Liver (tissue), 9 donors: ENCODE measurements around the gene TAF1D. TPM values are rescaled to one million over a fixed set of nuclear protein-coding genes. Genes with fewer than 3 reads are reported as not detected.

Source experiments
- DNase-seq: peaks from one replicate; pipeline ENCODE4 v3.0.0-alpha.2; 2017; ENCODE audit warnings: low spot score
- H3K27ac ChIP-seq, 2 donors: one replicate each; pipeline ENCODE4 v1.7.0; 2013; ENCODE audit warnings: inconsistent platforms in 2 of 2, low read length in 2 of 2, control low read depth in 1 of 2, low read depth in 1 of 2, mild to moderate bottlenecking in 1 of 2
- H3K27me3 ChIP-seq, 4 donors: one replicate each; pipeline versions ENCODE4 v1.6.1 to v1.7.0; 2013; ENCODE audit warnings: low read length in 3 of 4, inconsistent platforms in 1 of 4, mild to moderate bottlenecking in 1 of 4, moderate library complexity in 1 of 4; ENCODE audit not compliant: control insufficient read depth in 4 of 4, insufficient read depth in 4 of 4
- H3K36me3 ChIP-seq, 4 donors: one replicate each; pipeline versions ENCODE4 v1.6.1 to v1.7.0; 2013; ENCODE audit warnings: low read length in 3 of 4, mild to moderate bottlenecking in 3 of 4, low read depth in 1 of 4, moderate library complexity in 1 of 4; ENCODE audit not compliant: control insufficient read depth in 4 of 4, insufficient read depth in 3 of 4
- H3K4me1 ChIP-seq, 4 donors: one replicate each; pipeline versions ENCODE4 v1.6.1 to v1.7.0; 2013; ENCODE audit warnings: low read length in 3 of 4, mild to moderate bottlenecking in 3 of 4, moderate library complexity in 1 of 4; ENCODE audit not compliant: control insufficient read depth in 4 of 4, insufficient read depth in 4 of 4
- H3K4me3 ChIP-seq, 3 donors: one replicate each; pipeline versions ENCODE4 v1.6.1 to v1.7.0; 2013; ENCODE audit warnings: low read length in 3 of 3, control low read depth in 1 of 3, low read depth in 1 of 3, mild to moderate bottlenecking in 1 of 3
- H3K9ac ChIP-seq, 2 donors: one replicate each; pipeline ENCODE4 v1.7.0; 2013; ENCODE audit warnings: low read length in 2 of 2, mild to moderate bottlenecking in 2 of 2, moderate library complexity in 2 of 2, control low read depth in 1 of 2, low read depth in 1 of 2
- H3K9me3 ChIP-seq, 4 donors: one replicate each; pipeline versions ENCODE4 v1.6.1 to v1.7.0; 2013; ENCODE audit warnings: low read length in 3 of 4; ENCODE audit not compliant: control insufficient read depth in 4 of 4
- EGR1 ChIP-seq, 2 donors: IDR thresholded peaks; 2 replicates each; pipeline ENCODE4 v1.6.1; 2016 to 2018; ENCODE audit warnings: antibody characterized with exemption in 2 of 2, low read depth in 2 of 2
- FOXA1 ChIP-seq: IDR thresholded peaks from 2 replicates; pipeline ENCODE4 v1.6.1; 2016; ENCODE audit warnings: antibody characterized with exemption
- FOXA2 ChIP-seq: IDR thresholded peaks from 2 replicates; pipeline ENCODE4 v1.6.1; 2016; ENCODE audit warnings: antibody characterized with exemption
- GABPA ChIP-seq, 2 donors: IDR thresholded peaks in 1 of 2; conservative IDR thresholded peaks in 1 of 2; 2 replicates each; pipeline ENCODE4 v1.6.1; 2016; ENCODE audit warnings: antibody characterized with exemption in 2 of 2, mild to moderate bottlenecking in 1 of 2, moderate library complexity in 1 of 2
- HNF4A ChIP-seq, 2 donors: conservative IDR thresholded peaks; 2 replicates each; pipeline ENCODE4 v1.6.1; 2016; ENCODE audit warnings: antibody characterized with exemption in 2 of 2, mild to moderate bottlenecking in 2 of 2
- HNF4G ChIP-seq: IDR thresholded peaks from 2 replicates; pipeline ENCODE4 v1.6.1; 2016; ENCODE audit warnings: antibody characterized with exemption
- JUND ChIP-seq, 2 donors: IDR thresholded peaks; 2 replicates each; pipeline ENCODE4 v1.6.1; 2016; ENCODE audit warnings: antibody characterized with exemption in 2 of 2
- NR2F2 ChIP-seq: IDR thresholded peaks from 2 replicates; pipeline ENCODE4 v1.6.1; 2016; ENCODE audit warnings: antibody characterized with exemption
- RAD21 ChIP-seq, 2 donors: IDR thresholded peaks; 2 replicates each; pipeline ENCODE4 v1.6.1; 2016; ENCODE audit warnings: antibody characterized with exemption in 2 of 2, mild to moderate bottlenecking in 2 of 2
- RXRA ChIP-seq, 2 donors: IDR thresholded peaks; 2 replicates each; pipeline ENCODE4 v1.6.1; 2017 to 2018; ENCODE audit warnings: antibody characterized with exemption in 2 of 2, mild to moderate bottlenecking in 1 of 2
- SP1 ChIP-seq: IDR thresholded peaks from 2 replicates; pipeline ENCODE4 v1.6.1; 2018; ENCODE audit warnings: antibody characterized with exemption, mild to moderate bottlenecking
- TAF1 ChIP-seq: conservative IDR thresholded peaks from 2 replicates; pipeline ENCODE4 v1.6.1; 2016; ENCODE audit warnings: antibody characterized with exemption, mild to moderate bottlenecking
- YY1 ChIP-seq: IDR thresholded peaks from 2 replicates; pipeline ENCODE4 v1.6.1; 2016; ENCODE audit warnings: antibody characterized with exemption, mild to moderate bottlenecking
- WGBS: extraction: QIAGEN DNeasy Blood & Tissue Kit; methylation state at CpG from one replicate; pipeline ENCODE4 v1.1.7; 2013; 5-methylcytosine and 5-hydroxymethylcytosine counted together
- polyA plus RNA-seq, 2 donors: library from polyadenylated mRNA; stranded (reverse) in 1 of 2; unstranded in 1 of 2; fragments of 200-250 nt in 1 of 2; fragments of >200 nt in 1 of 2; fragmentation: Nextera tagmentation in 1 of 2; extraction: Ambion mirVana in 1 of 2; gene quantifications; one replicate each; pipeline versions ENCODE4 v1.2.1 to v1.2.3, GENCODE V29; 2013 to 2015
- total RNA-seq, 2 donors: library from RNA; depleted of rRNA; stranded (reverse); fragments of >200 nt; gene quantifications; one replicate each; pipeline ENCODE4 v1.2.3, GENCODE V29; 2014
- TF ChIP-seq, protein P1 (sequence below): IDR thresholded peaks from 2 replicates; pipeline ENCODE4 v1.6.1; 2016; ENCODE audit warnings: antibody characterized with exemption
- TF ChIP-seq, protein P2 (sequence below): IDR thresholded peaks from 2 replicates; pipeline ENCODE4 v1.6.1; 2016; ENCODE audit warnings: antibody characterized with exemption
- TF ChIP-seq, protein P3 (sequence below): IDR thresholded peaks from 2 replicates; pipeline ENCODE4 v1.6.1; 2016; ENCODE audit warnings: antibody characterized with exemption
- TF ChIP-seq, protein P4 (sequence below): fragments of 150-350 bp; IDR thresholded peaks from 2 replicates; pipeline ENCODE4 v1.5.1; 2017; ENCODE audit warnings: improper control_type of control experiment, low read depth, low read length; ENCODE audit not compliant: missing input control
- TF ChIP-seq, protein P5 (sequence below): IDR thresholded peaks from 2 replicates; pipeline ENCODE4 v1.6.1; 2016; ENCODE audit warnings: antibody characterized with exemption, mild to moderate bottlenecking
- donor health status: healthy.
- donor health status: healthy.
- donor health status: healthy.
- donor health status: healthy.
- donor health status: healthy.

TAF1D gene
- total and polyA plus RNA-seq, 4 donors: 18.2 to 97.7 (median 29.7) TPM

DNA sequence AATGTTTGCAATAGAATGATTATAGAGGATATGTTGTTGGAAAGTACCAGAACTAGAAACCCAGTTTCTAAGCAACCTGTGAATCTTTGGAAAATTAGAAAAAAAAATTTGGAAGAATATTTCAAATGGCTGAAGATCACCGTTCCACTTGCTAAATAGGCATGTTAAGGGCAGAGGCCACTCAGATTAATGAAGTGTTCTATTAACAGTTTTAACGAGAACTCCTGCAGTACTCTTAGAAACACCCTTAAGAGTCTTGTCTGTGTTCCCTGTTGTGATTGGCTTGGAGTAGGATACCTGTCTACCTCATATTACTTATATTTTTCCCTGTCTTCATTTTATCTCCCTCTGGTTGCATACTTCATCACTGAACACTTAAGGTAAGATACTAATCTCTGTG is 4.8 kb upstream of the TAF1D start:
- Histone ChIP-seq H3K4me3 (peak overlapping the region in 2 of 3 donors; percentile 28 to 40), H3K36me3 (peaks cover 0 to 15% (median 0%) of the 10 kb centered on the region in 4 donors), H3K9me3 (no peaks in the 10 kb centered on the region), H3K27me3 (no peaks in the 10 kb centered on the region), H3K4me1 (peaks cover 0 to 37% (median 21%) of the 10 kb centered on the region in 4 donors), H3K9ac (peak overlapping the region in 1 of 2 donors; percentile 51), H3K27ac (peak overlapping the region in 1 of 2 donors; percentile 35)
- TF ChIP-seq, protein P1, sequence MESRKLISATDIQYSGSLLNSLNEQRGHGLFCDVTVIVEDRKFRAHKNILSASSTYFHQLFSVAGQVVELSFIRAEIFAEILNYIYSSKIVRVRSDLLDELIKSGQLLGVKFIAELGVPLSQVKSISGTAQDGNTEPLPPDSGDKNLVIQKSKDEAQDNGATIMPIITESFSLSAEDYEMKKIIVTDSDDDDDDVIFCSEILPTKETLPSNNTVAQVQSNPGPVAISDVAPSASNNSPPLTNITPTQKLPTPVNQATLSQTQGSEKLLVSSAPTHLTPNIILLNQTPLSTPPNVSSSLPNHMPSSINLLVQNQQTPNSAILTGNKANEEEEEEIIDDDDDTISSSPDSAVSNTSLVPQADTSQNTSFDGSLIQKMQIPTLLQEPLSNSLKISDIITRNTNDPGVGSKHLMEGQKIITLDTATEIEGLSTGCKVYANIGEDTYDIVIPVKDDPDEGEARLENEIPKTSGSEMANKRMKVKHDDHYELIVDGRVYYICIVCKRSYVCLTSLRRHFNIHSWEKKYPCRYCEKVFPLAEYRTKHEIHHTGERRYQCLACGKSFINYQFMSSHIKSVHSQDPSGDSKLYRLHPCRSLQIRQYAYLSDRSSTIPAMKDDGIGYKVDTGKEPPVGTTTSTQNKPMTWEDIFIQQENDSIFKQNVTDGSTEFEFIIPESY: no peak
- TF ChIP-seq FOXA2 (no peak), FOXA1 (no peak), RAD21 (IDR thresholded peaks at IDR 0.05) (no peak), YY1 (no peak), HNF4A (conservative IDR thresholded peaks at IDR 0.05) (peak in 1 of 2 donors; percentile 37), NR2F2 (no peak), SP1 (peak; percentile 15), RXRA (IDR thresholded peaks at IDR 0.05) (peak in 1 of 2 donors; percentile 13), JUND (IDR thresholded peaks at IDR 0.05) (no peak), EGR1 (IDR thresholded peaks at IDR 0.05; ENCODE audit: low read depth in 2 of 2) (no peak), GABPA (IDR thresholded peaks at IDR 0.05 in 1 of 2, conservative IDR thresholded peaks at IDR 0.05 in 1 of 2) (no peak), TAF1 (no peak), HNF4G (no peak)
- TF ChIP-seq, protein P2, sequence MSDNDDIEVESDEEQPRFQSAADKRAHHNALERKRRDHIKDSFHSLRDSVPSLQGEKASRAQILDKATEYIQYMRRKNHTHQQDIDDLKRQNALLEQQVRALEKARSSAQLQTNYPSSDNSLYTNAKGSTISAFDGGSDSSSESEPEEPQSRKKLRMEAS: no peak
- TF ChIP-seq, protein P3, sequence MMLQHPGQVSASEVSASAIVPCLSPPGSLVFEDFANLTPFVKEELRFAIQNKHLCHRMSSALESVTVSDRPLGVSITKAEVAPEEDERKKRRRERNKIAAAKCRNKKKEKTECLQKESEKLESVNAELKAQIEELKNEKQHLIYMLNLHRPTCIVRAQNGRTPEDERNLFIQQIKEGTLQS: no peak
- TF ChIP-seq, protein P4, sequence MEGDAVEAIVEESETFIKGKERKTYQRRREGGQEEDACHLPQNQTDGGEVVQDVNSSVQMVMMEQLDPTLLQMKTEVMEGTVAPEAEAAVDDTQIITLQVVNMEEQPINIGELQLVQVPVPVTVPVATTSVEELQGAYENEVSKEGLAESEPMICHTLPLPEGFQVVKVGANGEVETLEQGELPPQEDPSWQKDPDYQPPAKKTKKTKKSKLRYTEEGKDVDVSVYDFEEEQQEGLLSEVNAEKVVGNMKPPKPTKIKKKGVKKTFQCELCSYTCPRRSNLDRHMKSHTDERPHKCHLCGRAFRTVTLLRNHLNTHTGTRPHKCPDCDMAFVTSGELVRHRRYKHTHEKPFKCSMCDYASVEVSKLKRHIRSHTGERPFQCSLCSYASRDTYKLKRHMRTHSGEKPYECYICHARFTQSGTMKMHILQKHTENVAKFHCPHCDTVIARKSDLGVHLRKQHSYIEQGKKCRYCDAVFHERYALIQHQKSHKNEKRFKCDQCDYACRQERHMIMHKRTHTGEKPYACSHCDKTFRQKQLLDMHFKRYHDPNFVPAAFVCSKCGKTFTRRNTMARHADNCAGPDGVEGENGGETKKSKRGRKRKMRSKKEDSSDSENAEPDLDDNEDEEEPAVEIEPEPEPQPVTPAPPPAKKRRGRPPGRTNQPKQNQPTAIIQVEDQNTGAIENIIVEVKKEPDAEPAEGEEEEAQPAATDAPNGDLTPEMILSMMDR: no peak
- TF ChIP-seq, protein P5, sequence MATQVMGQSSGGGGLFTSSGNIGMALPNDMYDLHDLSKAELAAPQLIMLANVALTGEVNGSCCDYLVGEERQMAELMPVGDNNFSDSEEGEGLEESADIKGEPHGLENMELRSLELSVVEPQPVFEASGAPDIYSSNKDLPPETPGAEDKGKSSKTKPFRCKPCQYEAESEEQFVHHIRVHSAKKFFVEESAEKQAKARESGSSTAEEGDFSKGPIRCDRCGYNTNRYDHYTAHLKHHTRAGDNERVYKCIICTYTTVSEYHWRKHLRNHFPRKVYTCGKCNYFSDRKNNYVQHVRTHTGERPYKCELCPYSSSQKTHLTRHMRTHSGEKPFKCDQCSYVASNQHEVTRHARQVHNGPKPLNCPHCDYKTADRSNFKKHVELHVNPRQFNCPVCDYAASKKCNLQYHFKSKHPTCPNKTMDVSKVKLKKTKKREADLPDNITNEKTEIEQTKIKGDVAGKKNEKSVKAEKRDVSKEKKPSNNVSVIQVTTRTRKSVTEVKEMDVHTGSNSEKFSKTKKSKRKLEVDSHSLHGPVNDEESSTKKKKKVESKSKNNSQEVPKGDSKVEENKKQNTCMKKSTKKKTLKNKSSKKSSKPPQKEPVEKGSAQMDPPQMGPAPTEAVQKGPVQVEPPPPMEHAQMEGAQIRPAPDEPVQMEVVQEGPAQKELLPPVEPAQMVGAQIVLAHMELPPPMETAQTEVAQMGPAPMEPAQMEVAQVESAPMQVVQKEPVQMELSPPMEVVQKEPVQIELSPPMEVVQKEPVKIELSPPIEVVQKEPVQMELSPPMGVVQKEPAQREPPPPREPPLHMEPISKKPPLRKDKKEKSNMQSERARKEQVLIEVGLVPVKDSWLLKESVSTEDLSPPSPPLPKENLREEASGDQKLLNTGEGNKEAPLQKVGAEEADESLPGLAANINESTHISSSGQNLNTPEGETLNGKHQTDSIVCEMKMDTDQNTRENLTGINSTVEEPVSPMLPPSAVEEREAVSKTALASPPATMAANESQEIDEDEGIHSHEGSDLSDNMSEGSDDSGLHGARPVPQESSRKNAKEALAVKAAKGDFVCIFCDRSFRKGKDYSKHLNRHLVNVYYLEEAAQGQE: no peak
- 35% methylated on average over 2 of the region's 2 CpGs for WGBS
- DNase-seq: no peak
